SU-DHL-6 (cell line): ENCODE results near the gene TMEM87B.

Experiments
- CTCF ChIP-seq: fragments of 200-600 bp; sonication (generic); IDR thresholded peaks from one replicate; pipeline ENCODE4 v1.5.1; 2017; ENCODE audit warnings: antibody characterized with exemption, mild to moderate bottlenecking, low read length, moderate library complexity; ENCODE audit not compliant: insufficient read depth, poor library complexity, severe bottlenecking
- EZH2phosphoT487 ChIP-seq: fragments of 200-600 bp; sonication (generic), shearing (Covaris generic); conservative IDR thresholded peaks from 2 replicates; pipeline ENCODE4 v1.6.1; 2018; ENCODE audit warnings: mild to moderate bottlenecking, antibody characterized with exemption, low read length, moderate library complexity, mixed read lengths

GRCh38 chr2:112073875-112074274, 18.8 kb downstream of the TMEM87B start:
- TF ChIP-seq CTCF (no peak), EZH2phosphoT487 (no peak)
